ENCODE results near the gene IL1RAPL1.

The IL1RAPL1 gene

GRCh38 chrX:28586981-28587551, at the start of gene IL1RAPL1:
TSS of gene IL1RAPL1 (plus strand) at chrX:28587446.
- peak; percentile 37 for DNase-seq (ENCODE audit: low spot score)

DNA sequence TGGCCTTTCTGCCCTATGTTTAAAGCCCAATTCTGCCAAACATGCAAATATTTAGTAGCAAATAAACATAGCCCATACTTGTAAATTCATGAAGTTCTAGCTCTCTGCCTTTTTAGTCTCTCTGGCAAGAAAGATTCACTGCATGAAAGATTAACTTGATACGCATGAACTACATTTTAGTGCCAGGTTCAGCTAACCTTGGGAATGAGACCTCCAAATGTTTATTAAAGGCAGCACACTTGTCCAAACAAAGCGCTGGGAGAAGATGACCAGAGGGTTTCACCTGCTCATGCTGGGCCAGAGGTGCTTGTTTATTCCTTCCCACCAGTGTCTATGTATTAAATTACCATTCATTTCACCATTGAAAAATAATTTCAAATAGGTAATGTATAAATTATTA, 44.5 kb upstream of the IL1RAPL1 start:
- no peak for DNase-seq (ENCODE audit: low spot score)

- DNase-seq (ENCODE audit: low spot score) = no peak
Observed at GRCh38 chrX:28549838-28550237, 37.4 kb upstream of the IL1RAPL1 start.

DNA sequence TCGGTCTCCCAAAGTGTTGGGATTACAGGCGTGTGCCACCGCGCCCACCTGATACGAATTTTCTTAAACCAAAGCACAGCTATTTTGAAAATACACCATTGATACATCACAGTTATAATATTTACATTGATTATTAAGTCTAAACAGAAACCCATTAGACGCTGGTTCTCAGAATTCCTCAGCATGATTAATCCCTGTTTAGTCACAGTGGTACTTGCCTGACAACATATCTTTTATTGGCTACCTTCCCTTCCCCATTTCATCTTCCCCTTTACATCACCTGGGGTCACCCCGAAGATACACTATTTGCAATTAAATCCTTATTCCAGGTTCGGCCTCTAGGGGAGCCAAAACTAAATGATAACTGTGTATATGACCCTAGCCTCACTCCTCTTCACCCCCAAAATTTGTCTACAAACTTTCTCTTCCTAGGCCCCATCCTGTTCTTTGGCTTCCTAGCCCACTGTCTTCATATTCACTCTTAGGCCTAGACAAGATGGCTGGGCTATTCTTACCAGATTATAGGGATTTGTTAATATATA, 36.8 kb upstream of the IL1RAPL1 start:
- DNase-seq (ENCODE audit: low spot score) = no peak

GRCh38 chrX:28552322-28552721, 34.9 kb upstream of the IL1RAPL1 start:
- no peak for DNase-seq (ENCODE audit: low spot score)

DNA sequence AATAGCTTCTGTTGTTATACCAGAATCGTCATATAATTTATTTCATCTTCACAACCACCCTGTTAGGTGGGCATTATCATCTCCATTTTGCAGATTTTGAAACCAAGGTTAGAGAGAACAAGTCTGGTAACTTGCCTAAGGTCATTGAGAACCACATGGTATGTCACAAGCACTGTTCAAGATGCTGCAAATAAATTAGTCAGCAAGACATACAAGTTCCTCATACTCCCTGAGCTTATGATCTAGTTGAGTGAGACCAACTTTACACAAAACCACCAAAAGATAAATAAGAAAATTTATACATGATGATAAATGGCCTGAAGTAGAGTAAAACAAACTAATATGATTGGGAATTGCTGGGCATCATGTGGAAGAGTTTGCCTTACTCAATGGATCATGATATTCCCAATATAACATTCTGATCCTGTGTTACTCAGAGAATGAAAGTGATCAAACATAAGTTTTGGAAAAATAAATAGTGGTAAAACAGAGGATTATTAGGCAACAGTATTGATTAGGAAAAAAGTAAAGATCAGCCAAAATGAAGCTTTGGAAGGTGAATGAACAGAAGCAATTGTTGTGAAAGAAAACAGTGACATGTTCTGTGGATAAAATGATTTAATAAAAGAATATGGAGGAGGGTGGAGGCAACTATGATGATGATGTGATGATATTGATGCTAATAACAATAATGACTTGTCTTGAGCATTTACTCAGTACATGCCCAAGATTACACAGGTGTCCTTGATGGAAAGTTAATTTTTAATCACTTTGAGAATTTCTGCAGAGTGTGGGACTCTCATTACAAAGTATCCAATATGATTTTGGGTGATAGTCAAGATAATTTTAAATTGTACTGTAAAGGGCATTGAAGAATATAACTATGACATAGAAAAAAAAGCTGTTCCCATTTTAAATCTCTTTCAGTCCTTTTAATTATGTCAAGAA, 34.1 kb upstream of the IL1RAPL1 start:
- DNase-seq (ENCODE audit: low spot score) = no peak

- no peak for DNase-seq (ENCODE audit: low spot score)
Observed at GRCh38 chrX:28576117-28576516, 11.1 kb upstream of the IL1RAPL1 start.

- DNase-seq (ENCODE audit: low spot score) = no peak
Observed at GRCh38 chrX:28581522-28581921, 5.7 kb upstream of the IL1RAPL1 start.

GRCh38 chrX:28582511-28582910, 4.7 kb upstream of the IL1RAPL1 start:
- no peak for DNase-seq (ENCODE audit: low spot score)

DNA sequence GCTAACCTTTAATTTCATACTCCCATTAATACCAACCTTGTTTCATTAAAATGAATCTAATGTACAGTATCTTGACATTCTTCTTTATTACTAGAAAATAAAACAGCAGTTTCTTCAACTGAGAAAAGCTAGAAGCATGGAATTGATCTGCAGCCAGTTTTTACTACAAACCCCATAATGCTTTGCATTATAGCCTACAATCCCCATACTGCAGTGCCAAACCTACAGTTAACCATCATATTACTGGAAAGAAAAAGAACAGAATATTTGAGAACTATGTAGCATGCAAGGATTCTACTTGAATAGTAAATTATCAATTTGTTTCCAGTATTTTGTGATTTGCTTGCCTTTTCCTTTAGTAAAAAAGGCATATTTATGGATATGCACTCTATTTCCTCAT, 3.2 kb upstream of the IL1RAPL1 start:
- DNase-seq (ENCODE audit: low spot score) = no peak

DNA sequence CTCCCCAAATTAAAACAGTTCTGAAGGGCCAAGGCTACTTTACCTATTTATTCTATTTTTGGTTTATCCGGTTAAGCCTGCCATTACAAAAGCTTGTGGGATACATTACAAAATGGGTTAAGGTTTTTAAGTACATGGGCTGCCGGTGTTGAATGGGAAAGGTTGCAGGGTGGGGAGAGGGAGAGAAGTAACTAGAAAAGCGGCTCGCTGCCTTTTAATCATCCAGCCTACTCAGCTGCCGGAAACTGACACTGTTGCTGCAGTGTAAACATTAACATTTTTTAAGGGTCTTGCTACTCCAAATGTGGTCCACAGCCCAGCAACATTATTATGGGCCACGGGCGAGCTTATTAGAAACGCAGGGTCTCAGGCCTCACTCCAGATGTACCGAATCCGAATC, 1.5 kb upstream of the IL1RAPL1 start:
- DNase-seq (ENCODE audit: low spot score) = no peak

DNA sequence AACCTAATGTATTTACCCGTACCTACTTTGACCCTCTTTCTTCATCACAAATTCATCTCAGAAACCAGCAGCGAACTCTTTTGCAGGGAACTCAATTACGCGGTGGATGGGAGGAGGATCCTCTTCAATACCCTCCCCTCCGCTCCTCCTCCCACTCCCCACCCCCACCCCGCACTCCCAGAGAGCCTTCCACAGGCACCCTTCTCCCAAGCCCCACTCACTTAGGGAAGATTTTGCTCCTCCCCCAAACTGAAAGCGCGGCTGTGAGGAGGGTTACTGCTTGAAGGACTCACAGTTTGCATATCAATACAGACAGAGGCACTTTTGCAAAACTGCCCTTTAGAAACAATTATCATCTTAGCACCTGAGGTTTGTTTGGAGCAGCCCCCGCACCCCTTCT, 960 bp upstream of the IL1RAPL1 start:
- peak; percentile 14 for DNase-seq (ENCODE audit: low spot score)

GRCh38 chrX:28589046-28589445, 1.8 kb downstream of the IL1RAPL1 start:
- DNase-seq (ENCODE audit: low spot score) = no peak

GRCh38 chrX:28590396-28590795, 3.1 kb downstream of the IL1RAPL1 start:
- no peak for DNase-seq (ENCODE audit: low spot score)

- no peak for DNase-seq (ENCODE audit: low spot score)
Observed at GRCh38 chrX:28591542-28591941, 4.3 kb downstream of the IL1RAPL1 start.

DNA sequence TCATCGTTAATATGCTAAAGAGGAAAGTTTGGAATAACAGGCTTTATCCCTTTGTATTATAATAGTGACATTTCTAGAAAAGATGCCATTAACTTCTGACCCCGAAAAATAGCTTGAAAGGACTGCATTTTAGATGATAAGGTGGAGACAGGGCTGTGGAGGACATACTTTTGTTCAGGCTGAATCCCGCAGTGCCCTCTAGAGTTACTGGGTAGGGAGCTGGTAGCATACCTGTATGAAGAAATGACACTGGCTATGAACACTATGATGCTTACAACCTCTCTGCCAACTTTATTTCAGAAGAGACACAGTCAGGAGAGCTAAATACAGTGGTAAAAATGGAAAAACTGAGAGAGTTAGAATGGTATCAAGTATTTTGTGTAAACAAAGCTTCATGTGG, 8.1 kb downstream of the IL1RAPL1 start:
- DNase-seq (ENCODE audit: low spot score) = no peak

- no peak for DNase-seq (ENCODE audit: low spot score)
Observed at GRCh38 chrX:28599957-28600356, 12.7 kb downstream of the IL1RAPL1 start.

- DNase-seq (ENCODE audit: low spot score) = no peak
Observed at GRCh38 chrX:28609003-28609402, 21.8 kb downstream of the IL1RAPL1 start.

DNA sequence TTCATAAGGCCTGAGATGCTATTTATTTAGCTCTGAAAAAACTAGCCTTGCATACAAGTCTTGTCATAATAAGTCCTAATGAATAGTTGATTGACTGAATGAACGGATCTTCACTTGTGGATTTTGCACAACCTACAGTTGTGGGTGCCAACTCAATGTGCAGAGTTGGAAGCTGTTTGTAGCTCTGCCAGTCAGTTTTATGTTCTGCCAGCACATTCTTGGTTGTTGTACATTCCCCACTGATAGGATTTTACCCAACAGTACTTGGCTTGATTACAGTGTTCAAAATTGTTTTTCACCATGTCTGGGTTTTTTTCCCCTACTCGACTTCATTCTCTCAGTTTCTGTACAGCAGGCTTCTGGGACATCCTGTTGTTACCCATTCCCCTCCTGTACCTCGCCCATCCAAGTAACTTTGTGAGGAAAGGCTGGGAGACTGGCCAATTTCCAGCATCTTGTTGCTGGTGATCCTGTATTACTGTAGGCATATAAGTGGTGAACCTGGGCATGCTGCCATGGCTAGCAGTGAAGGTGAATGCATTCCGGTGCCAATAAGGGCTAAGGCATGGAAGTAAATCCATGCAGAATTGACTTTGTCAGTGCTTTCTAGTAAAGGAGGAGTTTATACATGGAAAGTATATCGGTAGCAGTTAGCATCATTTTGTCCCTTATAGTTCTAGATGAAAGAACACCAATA, 22.8 kb downstream of the IL1RAPL1 start:
- DNase-seq (ENCODE audit: low spot score) = no peak

DNA sequence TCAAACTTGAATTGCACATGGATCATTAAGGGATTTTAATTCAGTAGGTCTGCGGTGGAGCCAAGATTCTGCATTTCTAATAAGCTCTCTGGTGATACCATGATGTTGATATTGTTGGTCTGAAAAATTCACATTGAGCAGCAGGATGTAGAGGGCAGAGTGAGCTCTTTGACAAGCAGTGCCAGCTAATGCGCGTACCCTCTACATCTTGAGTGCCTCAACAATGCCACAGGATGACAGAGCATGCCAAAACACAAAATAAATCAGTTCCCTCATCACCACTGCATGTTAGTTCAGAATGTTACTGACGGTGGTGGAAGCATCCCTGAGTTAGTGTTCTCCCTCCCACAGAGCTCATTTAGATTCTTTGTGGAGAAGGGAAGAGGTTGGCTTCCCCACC, 23.5 kb downstream of the IL1RAPL1 start:
- no peak for DNase-seq (ENCODE audit: low spot score)

- DNase-seq (ENCODE audit: low spot score) = no peak
Observed at GRCh38 chrX:28613558-28613957, 26.3 kb downstream of the IL1RAPL1 start.

DNA sequence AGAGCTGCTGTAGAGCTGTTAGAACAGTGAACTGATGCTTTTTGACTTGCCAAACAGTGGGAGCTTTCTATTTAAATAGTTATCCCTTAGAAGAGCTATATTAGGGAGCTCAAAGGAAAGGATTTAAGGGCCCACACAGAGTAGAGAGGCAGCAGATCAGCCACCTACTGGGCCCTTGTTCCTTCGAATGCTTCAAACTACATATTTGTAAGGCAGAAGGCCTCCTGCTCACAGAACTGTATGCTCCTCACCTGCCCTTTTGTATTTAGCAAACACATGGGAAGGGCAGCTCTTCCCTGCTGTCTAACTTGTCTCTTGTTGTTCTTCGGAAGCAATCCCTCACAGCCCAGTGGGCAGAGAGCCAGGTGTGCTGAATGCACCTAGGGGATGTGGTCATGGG, 38.0 kb downstream of the IL1RAPL1 start:
- DNase-seq (ENCODE audit: low spot score) = no peak

GRCh38 chrX:28626515-28626914, 39.3 kb downstream of the IL1RAPL1 start:
- DNase-seq (ENCODE audit: low spot score) = no peak

Measured in AG08396 (cell line).